Hematopoietic multipotent progenitor cell (in vitro differentiated cells): ENCODE results near the gene MBD6. TPM values are rescaled to one million over a fixed set of nuclear protein-coding genes. Genes with fewer than 3 reads are reported as not detected.

Experiments used
- DNase-seq, 3 donors: peaks; one replicate each; pipeline ENCODE4 v3.0.0-alpha.2; 2011 to 2015; ENCODE audit warnings: low read depth in 2 of 3, low spot score in 2 of 3
- total RNA-seq: library from RNA; depleted of rRNA; stranded (reverse); fragments of >200 nt; gene quantifications from one replicate; pipeline ENCODE4 v1.2.3, GENCODE V29; 2012

The MBD6 gene
- total RNA-seq, result 24.5 TPM

GRCh38 chr12:57522011-57522886 lies at the start of gene MBD6:
Gene MBD6 (plus strand): TSS chr12:57522824. CDS start chr12:57524304, 1,480 bp downstream.
- DNase-seq, result peak; percentile 84 to 93 (median 92)

- DNase-seq, result no peak
These were observed 49.2 kb upstream of the MBD6 start for GRCh38 chr12:57473392-57473791.

- no peak for DNase-seq
These were observed 48.7 kb upstream of the MBD6 start for GRCh38 chr12:57473886-57474285.

GRCh38 chr12:57474430-57474829 lies 48.2 kb upstream of the MBD6 start:
- DNase-seq, result no peak

- no peak for DNase-seq
These were observed 47.8 kb upstream of the MBD6 start for GRCh38 chr12:57474862-57475261.

GRCh38 chr12:57475271-57476161 lies 47.1 kb upstream of the MBD6 start:
- no peak for DNase-seq

- peak in 1 of 3 donors; percentile 79 for DNase-seq
These were observed 46.2 kb upstream of the MBD6 start for GRCh38 chr12:57476162-57476992.

- DNase-seq, result no peak
These were observed 45.5 kb upstream of the MBD6 start for GRCh38 chr12:57476993-57477709.

- no peak for DNase-seq
These were observed 44.6 kb upstream of the MBD6 start for GRCh38 chr12:57477710-57478681.

GRCh38 chr12:57479043-57479375 lies 43.6 kb upstream of the MBD6 start:
- no peak for DNase-seq

- peak; percentile 60 to 90 (median 70) for DNase-seq
These were observed 43.1 kb upstream of the MBD6 start, which contains the start of gene ARHGAP9 for GRCh38 chr12:57479376-57480115. Gene ARHGAP9 (minus strand): TSS chr12:57479866. CDS start chr12:57479406, 460 bp downstream.

GRCh38 chr12:57481671-57482070 lies 41.0 kb upstream of the MBD6 start:
- DNase-seq, result no peak

- DNase-seq, result no peak
These were observed 39.2 kb upstream of the MBD6 start for GRCh38 chr12:57483466-57483865.

- DNase-seq, result no peak
These were observed 36.9 kb upstream of the MBD6 start for GRCh38 chr12:57485695-57486094.

- no peak for DNase-seq
These were observed 35.5 kb upstream of the MBD6 start for GRCh38 chr12:57487055-57487596.

- DNase-seq, result peak; percentile 82 to 97 (median 96)
These were observed 34.8 kb upstream of the MBD6 start, which contains the start of gene MARS1 for GRCh38 chr12:57487597-57488401. Gene MARS1 (plus strand): TSS chr12:57488068. CDS start chr12:57488091, 23 bp downstream.
